HepG2 (cell line): Measurements from ENCODE around the gene FBF1. TPM values are rescaled to one million over a fixed set of nuclear protein-coding genes. Genes with fewer than 3 reads are reported as not detected.

ENCODE experiments used
- ATAC-seq: fragments of 200-7000 bp; cut with Tn5 transposase; 3 replicates; pipeline ENCODE4 v1.9.1; 2020; ENCODE audit warnings: mild to moderate bottlenecking, moderate library complexity
- BruUV-seq: library from RNA; stranded (reverse); fragments of 400-500 nt; replicated peaks from 2 replicates; lab custom pipeline; 2021; lab: Mats Ljungman, UMichigan
- CTCF ChIA-PET: fragments of 300-600 bp; formaldehyde crosslinking; extraction: SDS; loops from one replicate; lab custom pipeline; 2021; ENCODE audit warnings: low total read pairs, inconsistent platforms, low intra/inter-chr PET ratio; lab: Yijun Ruan, JAX
- POLR2A ChIA-PET: fragments of 350-600 bp; sonication (Branson Sonifier 250); formaldehyde crosslinking; loops from one replicate; lab custom pipeline; 2020; ENCODE audit warnings: antibody characterized with exemption, inconsistent platforms; lab: Yijun Ruan, JAX
- DNase-seq: peaks from one replicate; pipeline ENCODE4 v3.0.0-alpha.2; 2015; ENCODE audit warnings: low spot score
- FAIRE-seq: peaks from 3 replicates; lab custom pipeline; 2011; peaks lifted over from hg19 to GRCh38; lab: Jason Lieb, UNC
- H2AFZ ChIP-seq: one replicate; pipeline ENCODE4 v1.6.1; 2011; ENCODE audit warnings: low read length, inconsistent platforms
- H3K27ac ChIP-seq: fragments of 300-600 bp; 3 replicates; pipeline ENCODE4 v1.8.0; 2011; ENCODE audit warnings: mixed run types, mild to moderate bottlenecking, mixed read lengths, low read length, inconsistent platforms; ENCODE audit not compliant: insufficient read depth; ENCODE audit errors: extremely low read length
- H3K27me3 ChIP-seq, 2 experiments: fragments of 200-600 bp in 1 of 2; 2 replicates in 1 of 2; 3 replicates in 1 of 2; pipeline versions ENCODE4 v1.6.0 to v1.8.0; 2011; ENCODE audit warnings: low read length in 2 of 2, mild to moderate bottlenecking in 2 of 2, moderate library complexity in 2 of 2, inconsistent platforms in 1 of 2; ENCODE audit not compliant: insufficient read depth in 2 of 2, control insufficient read depth in 1 of 2
- H3K36me3 ChIP-seq, 2 experiments: fragments of 200-600 bp in 1 of 2; replicated peaks in 1 of 2; 2 replicates in 1 of 2; 3 replicates in 1 of 2; pipeline versions ENCODE4 v1.5.1 to v1.8.0; 2011; ENCODE audit warnings: low read length in 2 of 2, inconsistent platforms in 1 of 2; ENCODE audit not compliant: insufficient read depth in 2 of 2, control insufficient read depth in 1 of 2
- H3K4me1 ChIP-seq: 2 replicates; pipeline ENCODE4 v1.5.1; 2012; ENCODE audit warnings: low read length, inconsistent platforms; ENCODE audit not compliant: insufficient read depth
- H3K4me2 ChIP-seq: 2 replicates; pipeline ENCODE4 v1.6.0; 2011; ENCODE audit warnings: low read depth, low read length, inconsistent platforms
- H3K4me3 ChIP-seq, 3 experiments: fragments of 200-600 bp in 1 of 3; sonication (generic), shearing (Covaris generic) in 1 of 3; replicated peaks in 1 of 3; 2 replicates each; pipeline ENCODE4 v1.5.1; 2011 to 2016; ENCODE audit warnings: low read length in 3 of 3, inconsistent platforms in 2 of 3, low read depth in 2 of 3, mild to moderate bottlenecking in 2 of 3, control low read depth in 1 of 3, mixed read lengths in 1 of 3; ENCODE audit not compliant: insufficient read depth in 1 of 3
- H3K79me2 ChIP-seq: one replicate; pipeline ENCODE4 v1.6.1; 2011; ENCODE audit warnings: low read length, inconsistent platforms; ENCODE audit not compliant: insufficient read depth
- H3K9ac ChIP-seq: 2 replicates; pipeline ENCODE4 v1.6.0; 2011; ENCODE audit warnings: mild to moderate bottlenecking, low read depth, low read length, inconsistent platforms; ENCODE audit not compliant: insufficient read depth
- H3K9me3 ChIP-seq: 2 replicates; pipeline ENCODE4 v1.5.1; 2012; ENCODE audit warnings: mild to moderate bottlenecking, low read length
- H4K20me1 ChIP-seq: 2 replicates; pipeline ENCODE4 v1.6.0; 2011; ENCODE audit warnings: inconsistent platforms, mild to moderate bottlenecking, low read length, moderate library complexity; ENCODE audit not compliant: insufficient read depth
- KDM2A ChIP-seq: sonication (generic); formaldehyde crosslinking; IDR thresholded peaks from 2 replicates; pipeline ENCODE4 v1.4.0; 2020; ENCODE audit warnings: low read depth, missing genetic modification reagents, borderline replicate concordance
- TAF1 ChIP-seq: sonication (generic); formaldehyde crosslinking; IDR thresholded peaks from 2 replicates; pipeline ENCODE4 v1.4.0; 2020; ENCODE audit warnings: missing genetic modification reagents
- ZBTB7A ChIP-seq: sonication (generic); formaldehyde crosslinking; IDR thresholded peaks from 2 replicates; pipeline ENCODE4 v1.8.0; 2022; ENCODE audit warnings: mild to moderate bottlenecking, missing genetic modification reagents
- ZNF768 ChIP-seq: sonication (generic); formaldehyde crosslinking; IDR thresholded peaks from 2 replicates; pipeline ENCODE4 v1.4.0; 2020; ENCODE audit warnings: missing genetic modification reagents
- ZNF776 ChIP-seq: sonication (generic); formaldehyde crosslinking; IDR thresholded peaks from 2 replicates; pipeline ENCODE4 v1.4.0; 2020; ENCODE audit warnings: mild to moderate bottlenecking, missing genetic modification reagents
- WGBS: methylation state at CpG from one replicate; pipeline ENCODE4 v1.1.6; 2017; ENCODE audit warnings: low lambda C conversion rate; 5-methylcytosine and 5-hydroxymethylcytosine counted together
- in situ Hi-C: cut with HindIII; loops from 2 replicates; pipeline ENCODE4 v1.10.0; 2017; ENCODE audit warnings: low pct_unique_long_range_greater_than_20kb; ENCODE audit not compliant: extremely low pct_ligation_motif_present
- intact Hi-C: fragments of 100-400 bp; cut with micrococcal nuclease; formaldehyde crosslinking; loops from one replicate; pipeline ENCODE4 v1.10.0; 2022; ENCODE audit not compliant: unreplicated experiment
- polyA plus RNA-seq, 8 experiments: library from polyadenylated mRNA; depleted of rRNA in 3 of 8; stranded (reverse) in 7 of 8; unstranded in 1 of 8; fragments of >200 nt; fragmentation: Illumina TruSeq in 4 of 8; extraction: Trizol in 4 of 8; gene quantifications; 2 replicates each; pipeline versions ENCODE4 v1.2.1 to v1.2.3, GENCODE V29; 2011 to 2016; ENCODE audit warnings: low read depth in 4 of 8, missing spikeins in 1 of 8, mixed read lengths in 1 of 8; ENCODE audit not compliant: insufficient read depth in 1 of 8
- total RNA-seq, 5 experiments: library from RNA; depleted of rRNA; stranded (reverse); fragments of >200 nt; fragmentation: Illumina TruSeq; extraction: Trizol; gene quantifications; 2 replicates each; pipeline ENCODE4 v1.2.3, GENCODE V29; 2016; ENCODE audit warnings: low read depth in 1 of 5
- TF ChIP-seq, protein P1 (sequence below), 2 experiments: sonication (generic) in 1 of 2; formaldehyde crosslinking in 1 of 2; IDR thresholded peaks; 2 replicates each; pipeline versions ENCODE4 v1.4.0 to v1.6.1; 2018 to 2020; ENCODE audit warnings: missing genetic modification reagents in 2 of 2, borderline replicate concordance in 1 of 2, low read depth in 1 of 2, mild to moderate bottlenecking in 1 of 2, missing biosample characterization in 1 of 2
- TF ChIP-seq, protein P2 (sequence below): sonication (generic); formaldehyde crosslinking; IDR thresholded peaks from 2 replicates; pipeline ENCODE4 v1.5.1; 2020; ENCODE audit warnings: mild to moderate bottlenecking, missing genetic modification reagents, moderate library complexity
- TF ChIP-seq, protein P3 (sequence below): sonication (generic); formaldehyde crosslinking; IDR thresholded peaks from 2 replicates; pipeline ENCODE4 v1.8.1; 2023; ENCODE audit warnings: mild to moderate bottlenecking, inconsistent platforms, moderate library complexity, missing genetic modification reagents, borderline replicate concordance
- TF ChIP-seq, protein P4 (sequence below): sonication (generic); formaldehyde crosslinking; IDR thresholded peaks from 2 replicates; pipeline ENCODE4 v1.4.0; 2020; ENCODE audit warnings: missing genetic modification reagents, borderline replicate concordance

FBF1 gene
- total and polyA plus RNA-seq, 2 of the 13 experiments (the other 11 are each of a cell fraction or from before 2014, with no cell fraction given) = 2.4 to 8.1 TPM

DNA sequence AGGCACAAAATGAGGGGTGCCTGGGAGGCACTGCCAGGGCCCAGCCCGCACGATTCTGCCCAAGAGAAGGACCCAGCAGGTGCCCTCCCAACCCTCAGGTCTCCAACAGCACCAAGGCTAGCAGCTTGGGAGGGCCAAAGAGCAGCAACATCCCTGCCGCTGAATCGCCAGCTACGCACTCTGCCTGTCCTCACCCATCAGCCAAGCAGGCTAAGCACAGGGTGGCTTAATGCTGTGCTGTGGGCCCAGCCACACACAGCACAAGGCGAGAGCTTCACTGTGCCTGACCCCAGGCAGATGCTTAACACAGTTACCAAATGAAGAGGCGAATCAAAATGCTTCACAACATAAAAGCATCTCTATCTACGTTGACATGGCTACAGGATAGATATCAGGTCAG, 25.6 kb downstream of the FBF1 start:
- Histone ChIP-seq H3K36me3 (no peaks in the 10 kb centered on the region), H3K4me1 (peaks cover 28% of the 10 kb centered on the region), H3K27me3 (no peaks in the 10 kb centered on the region), H3K79me2 (no peaks in the 10 kb centered on the region), H3K27ac (no peak overlapping the region), H3K4me2 (peak overlapping the region; percentile 14; the same call in 1 of the 2 replicates), H2AFZ (no peak overlapping the region), H3K9me3 (no peaks in the 10 kb centered on the region), H4K20me1 (no peaks in the 10 kb centered on the region), H3K9ac (no peak overlapping the region), H3K4me3 (no peak overlapping the region; a peak in 1 of 6 replicates)
- ATAC-seq (peak; percentile 36), FAIRE-seq (no peak), DNase-seq (no peak)
- POLR2A ChIA-PET = interaction anchor here (1.0 to 2.7 kb wide), 4 partner anchors 10 to 88 kb away, joined by 3 to 12 read pairs (median 4); partner anchors contain the start of genes FBF1 and MRPL38
- WGBS = 87% methylated on average over 8 of the region's 8 CpGs
- BruUV-seq = no TSS peak
- intact Hi-C loops (no loop called here), in situ Hi-C loops (no loop called here)
- CTCF ChIA-PET = no interaction called here
- TF ChIP-seq, protein P1, sequence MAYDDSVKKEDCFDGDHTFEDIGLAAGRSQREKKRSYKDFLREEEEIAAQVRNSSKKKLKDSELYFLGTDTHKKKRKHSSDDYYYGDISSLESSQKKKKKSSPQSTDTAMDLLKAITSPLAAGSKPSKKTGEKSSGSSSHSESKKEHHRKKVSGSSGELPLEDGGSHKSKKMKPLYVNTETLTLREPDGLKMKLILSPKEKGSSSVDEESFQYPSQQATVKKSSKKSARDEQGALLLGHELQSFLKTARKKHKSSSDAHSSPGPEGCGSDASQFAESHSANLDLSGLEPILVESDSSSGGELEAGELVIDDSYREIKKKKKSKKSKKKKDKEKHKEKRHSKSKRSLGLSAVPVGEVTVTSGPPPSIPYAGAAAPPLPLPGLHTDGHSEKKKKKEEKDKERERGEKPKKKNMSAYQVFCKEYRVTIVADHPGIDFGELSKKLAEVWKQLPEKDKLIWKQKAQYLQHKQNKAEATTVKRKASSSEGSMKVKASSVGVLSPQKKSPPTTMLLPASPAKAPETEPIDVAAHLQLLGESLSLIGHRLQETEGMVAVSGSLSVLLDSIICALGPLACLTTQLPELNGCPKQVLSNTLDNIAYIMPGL (CRISPR knock-in tag; IDR thresholded peaks at IDR 0.05; ENCODE audit: borderline replicate concordance in 1 of 2, low read depth in 1 of 2) = no peak
- TF ChIP-seq, protein P2, sequence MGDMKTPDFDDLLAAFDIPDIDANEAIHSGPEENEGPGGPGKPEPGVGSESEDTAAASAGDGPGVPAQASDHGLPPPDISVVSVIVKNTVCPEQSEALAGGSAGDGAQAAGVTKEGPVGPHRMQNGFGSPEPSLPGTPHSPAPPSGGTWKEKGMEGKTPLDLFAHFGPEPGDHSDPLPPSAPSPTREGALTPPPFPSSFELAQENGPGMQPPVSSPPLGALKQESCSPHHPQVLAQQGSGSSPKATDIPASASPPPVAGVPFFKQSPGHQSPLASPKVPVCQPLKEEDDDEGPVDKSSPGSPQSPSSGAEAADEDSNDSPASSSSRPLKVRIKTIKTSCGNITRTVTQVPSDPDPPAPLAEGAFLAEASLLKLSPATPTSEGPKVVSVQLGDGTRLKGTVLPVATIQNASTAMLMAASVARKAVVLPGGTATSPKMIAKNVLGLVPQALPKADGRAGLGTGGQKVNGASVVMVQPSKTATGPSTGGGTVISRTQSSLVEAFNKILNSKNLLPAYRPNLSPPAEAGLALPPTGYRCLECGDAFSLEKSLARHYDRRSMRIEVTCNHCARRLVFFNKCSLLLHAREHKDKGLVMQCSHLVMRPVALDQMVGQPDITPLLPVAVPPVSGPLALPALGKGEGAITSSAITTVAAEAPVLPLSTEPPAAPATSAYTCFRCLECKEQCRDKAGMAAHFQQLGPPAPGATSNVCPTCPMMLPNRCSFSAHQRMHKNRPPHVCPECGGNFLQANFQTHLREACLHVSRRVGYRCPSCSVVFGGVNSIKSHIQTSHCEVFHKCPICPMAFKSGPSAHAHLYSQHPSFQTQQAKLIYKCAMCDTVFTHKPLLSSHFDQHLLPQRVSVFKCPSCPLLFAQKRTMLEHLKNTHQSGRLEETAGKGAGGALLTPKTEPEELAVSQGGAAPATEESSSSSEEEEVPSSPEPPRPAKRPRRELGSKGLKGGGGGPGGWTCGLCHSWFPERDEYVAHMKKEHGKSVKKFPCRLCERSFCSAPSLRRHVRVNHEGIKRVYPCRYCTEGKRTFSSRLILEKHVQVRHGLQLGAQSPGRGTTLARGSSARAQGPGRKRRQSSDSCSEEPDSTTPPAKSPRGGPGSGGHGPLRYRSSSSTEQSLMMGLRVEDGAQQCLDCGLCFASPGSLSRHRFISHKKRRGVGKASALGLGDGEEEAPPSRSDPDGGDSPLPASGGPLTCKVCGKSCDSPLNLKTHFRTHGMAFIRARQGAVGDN (CRISPR knock-in tag) = peak; percentile 56; the same call in 1 of the 2 replicates
- TF ChIP-seq ZBTB7A (CRISPR knock-in tag) (no peak), KDM2A (CRISPR knock-in tag) (no peak), ZNF776 (CRISPR knock-in tag) (no peak), ZNF768 (CRISPR knock-in tag) (peak; percentile 70; the same call in 1 of the 2 replicates), TAF1 (CRISPR knock-in tag) (no peak)
- TF ChIP-seq, protein P3, sequence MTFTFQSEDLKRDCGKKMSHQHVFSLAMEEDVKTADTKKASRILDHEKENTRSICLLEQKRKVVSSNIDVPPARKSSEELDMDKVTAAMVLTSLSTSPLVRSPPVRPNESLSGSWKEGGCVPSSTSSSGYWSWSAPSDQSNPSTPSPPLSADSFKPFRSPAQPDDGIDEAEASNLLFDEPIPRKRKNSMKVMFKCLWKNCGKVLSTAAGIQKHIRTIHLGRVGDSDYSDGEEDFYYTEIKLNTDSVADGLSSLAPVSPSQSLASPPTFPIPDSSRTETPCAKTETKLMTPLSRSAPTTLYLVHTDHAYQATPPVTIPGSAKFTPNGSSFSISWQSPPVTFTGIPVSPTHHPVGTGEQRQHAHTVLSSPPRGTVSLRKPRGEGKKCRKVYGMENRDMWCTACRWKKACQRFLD (CRISPR knock-in tag) = no peak
- TF ChIP-seq, protein P4, sequence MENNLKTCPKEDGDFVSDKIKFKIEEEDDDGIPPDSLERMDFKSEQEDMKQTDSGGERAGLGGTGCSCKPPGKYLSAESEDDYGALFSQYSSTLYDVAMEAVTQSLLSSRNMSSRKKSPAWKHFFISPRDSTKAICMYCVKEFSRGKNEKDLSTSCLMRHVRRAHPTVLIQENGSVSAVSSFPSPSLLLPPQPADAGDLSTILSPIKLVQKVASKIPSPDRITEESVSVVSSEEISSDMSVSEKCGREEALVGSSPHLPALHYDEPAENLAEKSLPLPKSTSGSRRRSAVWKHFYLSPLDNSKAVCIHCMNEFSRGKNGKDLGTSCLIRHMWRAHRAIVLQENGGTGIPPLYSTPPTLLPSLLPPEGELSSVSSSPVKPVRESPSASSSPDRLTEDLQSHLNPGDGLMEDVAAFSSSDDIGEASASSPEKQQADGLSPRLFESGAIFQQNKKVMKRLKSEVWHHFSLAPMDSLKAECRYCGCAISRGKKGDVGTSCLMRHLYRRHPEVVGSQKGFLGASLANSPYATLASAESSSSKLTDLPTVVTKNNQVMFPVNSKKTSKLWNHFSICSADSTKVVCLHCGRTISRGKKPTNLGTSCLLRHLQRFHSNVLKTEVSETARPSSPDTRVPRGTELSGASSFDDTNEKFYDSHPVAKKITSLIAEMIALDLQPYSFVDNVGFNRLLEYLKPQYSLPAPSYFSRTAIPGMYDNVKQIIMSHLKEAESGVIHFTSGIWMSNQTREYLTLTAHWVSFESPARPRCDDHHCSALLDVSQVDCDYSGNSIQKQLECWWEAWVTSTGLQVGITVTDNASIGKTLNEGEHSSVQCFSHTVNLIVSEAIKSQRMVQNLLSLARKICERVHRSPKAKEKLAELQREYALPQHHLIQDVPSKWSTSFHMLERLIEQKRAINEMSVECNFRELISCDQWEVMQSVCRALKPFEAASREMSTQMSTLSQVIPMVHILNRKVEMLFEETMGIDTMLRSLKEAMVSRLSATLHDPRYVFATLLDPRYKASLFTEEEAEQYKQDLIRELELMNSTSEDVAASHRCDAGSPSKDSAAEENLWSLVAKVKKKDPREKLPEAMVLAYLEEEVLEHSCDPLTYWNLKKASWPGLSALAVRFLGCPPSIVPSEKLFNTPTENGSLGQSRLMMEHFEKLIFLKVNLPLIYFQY (CRISPR knock-in tag) = no peak
